SU-DHL-6 (cell line): ENCODE measurements around the gene TANC1.

Experiments used
- H2AFZ ChIP-seq: fragments of 200-600 bp; sonication (generic); 2 replicates; pipeline ENCODE4 v1.6.1; 2014; ENCODE audit warnings: low read depth, mild to moderate bottlenecking, moderate library complexity, mixed read lengths, antibody characterized with exemption, low read length; ENCODE audit not compliant: severe bottlenecking
- H3F3A ChIP-seq: fragments of 200-600 bp; shearing (Covaris generic); 2 replicates; pipeline ENCODE4 v1.6.0; 2016; ENCODE audit warnings: antibody characterized with exemption, mild to moderate bottlenecking; ENCODE audit not compliant: insufficient read depth
- H3K27ac ChIP-seq: fragments of 200-600 bp; sonication (generic); 2 replicates; pipeline ENCODE4 v1.5.1; 2016; ENCODE audit warnings: low read depth, mild to moderate bottlenecking, low read length, moderate library complexity, mixed read lengths
- H3K27me3 ChIP-seq: fragments of 200-600 bp; sonication (generic), shearing (Covaris generic); 2 replicates; pipeline ENCODE4 v1.6.0; 2014; ENCODE audit warnings: mild to moderate bottlenecking, low read length
- H3K36me3 ChIP-seq: fragments of 200-600 bp; sonication (generic); 2 replicates; pipeline ENCODE4 v1.6.1; 2014; ENCODE audit warnings: mild to moderate bottlenecking, low read length, mixed read lengths
- H3K4me2 ChIP-seq: fragments of 300-600, 200-600 bp; shearing (Covaris generic), sonication (generic); 2 replicates; pipeline ENCODE4 v1.6.0; 2014; ENCODE audit warnings: low read length, low read depth, mild to moderate bottlenecking; ENCODE audit not compliant: poor library complexity, severe bottlenecking
- H3K4me3 ChIP-seq: fragments of 200-600 bp; sonication (generic); 2 replicates; pipeline ENCODE4 v1.5.1; 2014; ENCODE audit warnings: antibody characterized with exemption, low read length, mild to moderate bottlenecking, mixed read lengths; ENCODE audit not compliant: insufficient read depth, poor library complexity, severe bottlenecking
- H3K79me2 ChIP-seq: fragments of 200-600 bp; sonication (generic); 2 replicates; pipeline ENCODE4 v1.6.1; 2014; ENCODE audit warnings: mild to moderate bottlenecking, low read length, moderate library complexity; ENCODE audit not compliant: insufficient read depth
- H3K9ac ChIP-seq: fragments of 200-600 bp; sonication (generic); 2 replicates; pipeline ENCODE4 v1.7.0; 2014; ENCODE audit warnings: mild to moderate bottlenecking, low read length
- H3K9me2 ChIP-seq: fragments of 200-600 bp; sonication (generic); replicated peaks from 2 replicates; pipeline ENCODE4 v1.6.1; 2014; ENCODE audit warnings: low read length; ENCODE audit not compliant: insufficient read depth
- H3K9me3 ChIP-seq: fragments of 200-600 bp; sonication (generic); 2 replicates; pipeline ENCODE4 v1.6.1; 2014; ENCODE audit warnings: low read length, mixed read lengths; ENCODE audit not compliant: insufficient read depth
- H4K20me1 ChIP-seq: fragments of 200-600 bp; sonication (generic); 2 replicates; pipeline ENCODE4 v1.6.1; 2014; ENCODE audit warnings: low read depth, mild to moderate bottlenecking, antibody characterized with exemption, low read length, moderate library complexity, mixed read lengths
- CTCF ChIP-seq: fragments of 200-600 bp; sonication (generic); IDR thresholded peaks from one replicate; pipeline ENCODE4 v1.5.1; 2017; ENCODE audit warnings: antibody characterized with exemption, mild to moderate bottlenecking, low read length, moderate library complexity; ENCODE audit not compliant: insufficient read depth, poor library complexity, severe bottlenecking
- EZH2phosphoT487 ChIP-seq: fragments of 200-600 bp; sonication (generic), shearing (Covaris generic); conservative IDR thresholded peaks from 2 replicates; pipeline ENCODE4 v1.6.1; 2018; ENCODE audit warnings: mild to moderate bottlenecking, antibody characterized with exemption, low read length, moderate library complexity, mixed read lengths

The TANC1 gene

GRCh38 chr2:159208438-159208837, 240.0 kb downstream of the TANC1 start:
- Histone ChIP-seq H3K9me2 (no peaks in the 10 kb centered on the region), H2AFZ (no peak overlapping the region), H3K27me3 (no peaks in the 10 kb centered on the region), H3K4me3 (no peak overlapping the region), H3K9ac (no peak overlapping the region), H3K4me2 (no peak overlapping the region), H3F3A (no peaks in the 10 kb centered on the region), H3K27ac (no peak overlapping the region), H3K79me2 (no peaks in the 10 kb centered on the region), H4K20me1 (no peaks in the 10 kb centered on the region), H3K36me3 (no peaks in the 10 kb centered on the region), H3K9me3 (no peaks in the 10 kb centered on the region)
- TF ChIP-seq CTCF = no peak
- TF ChIP-seq EZH2phosphoT487 = no peak

- no peaks in the 10 kb centered on the region for H3F3A ChIP-seq
- no peaks in the 10 kb centered on the region for H3K36me3 ChIP-seq
- no peaks in the 10 kb centered on the region for H4K20me1 ChIP-seq
- no peak overlapping the region for H3K9ac ChIP-seq
- H3K27me3 ChIP-seq = no peaks in the 10 kb centered on the region
- no peak overlapping the region for H2AFZ ChIP-seq
- no peak overlapping the region for H3K4me2 ChIP-seq
- H3K27ac ChIP-seq = no peak overlapping the region
- H3K4me3 ChIP-seq = no peak overlapping the region
- H3K9me3 ChIP-seq = no peaks in the 10 kb centered on the region
- H3K79me2 ChIP-seq = no peaks in the 10 kb centered on the region
- H3K9me2 ChIP-seq = no peaks in the 10 kb centered on the region
- TF ChIP-seq CTCF (no peak), EZH2phosphoT487 (no peak)
These were observed 241.2 kb downstream of the TANC1 start for GRCh38 chr2:159209341-159210306.

- Histone ChIP-seq H3K9ac (no peak overlapping the region), H3K27ac (no peak overlapping the region), H3K79me2 (no peaks in the 10 kb centered on the region), H3F3A (no peaks in the 10 kb centered on the region), H3K4me3 (no peak overlapping the region), H3K9me3 (no peaks in the 10 kb centered on the region), H2AFZ (no peak overlapping the region), H3K36me3 (no peaks in the 10 kb centered on the region), H4K20me1 (no peaks in the 10 kb centered on the region), H3K9me2 (no peaks in the 10 kb centered on the region), H3K27me3 (no peaks in the 10 kb centered on the region), H3K4me2 (no peak overlapping the region)
- no peak for TF ChIP-seq CTCF
- TF ChIP-seq EZH2phosphoT487 = no peak
These were observed 243.3 kb downstream of the TANC1 start for GRCh38 chr2:159211447-159212396.
